Fibroblast of pulmonary artery (primary cell): ENCODE data around the gene DHRS12.

ENCODE experiments used
- DNase-seq: peaks from one replicate; pipeline ENCODE4 v3.0.0-alpha.2; 2010; ENCODE audit warnings: low read depth
- H3K4me3 ChIP-seq: replicated peaks from 2 replicates; pipeline ENCODE4 v1.5.1; 2011; ENCODE audit warnings: low read depth, mild to moderate bottlenecking, control low read depth, low read length, moderate library complexity
- TF ChIP-seq, protein P1 (sequence below): IDR thresholded peaks from 2 replicates; pipeline ENCODE4 v1.5.1; 2011; ENCODE audit warnings: mild to moderate bottlenecking, control low read depth, low read length, inconsistent platforms; ENCODE audit errors: missing control alignments

Gene DHRS12

DNA sequence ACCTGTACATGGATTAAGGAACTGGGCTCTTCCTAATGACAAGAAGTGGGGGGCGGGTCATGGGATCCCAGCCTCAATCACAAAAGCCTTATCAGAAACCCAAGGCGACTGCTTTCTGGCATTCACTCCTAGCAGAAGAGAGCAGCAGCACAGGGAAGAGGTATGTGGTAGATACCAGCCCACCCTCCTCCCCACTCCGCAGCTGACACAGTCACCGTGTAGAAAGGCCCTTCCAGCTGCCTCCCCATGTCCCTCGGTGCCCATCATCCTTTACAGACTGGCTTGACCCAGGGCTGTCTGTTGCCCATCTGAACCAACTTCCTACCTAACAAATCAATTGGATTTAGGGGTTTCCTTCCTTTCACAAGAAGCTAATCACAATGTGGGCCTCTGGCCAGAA lies 3.1 kb upstream of the DHRS12 start:
- no peak overlapping the region for H3K4me3 ChIP-seq
- TF ChIP-seq, protein P1, sequence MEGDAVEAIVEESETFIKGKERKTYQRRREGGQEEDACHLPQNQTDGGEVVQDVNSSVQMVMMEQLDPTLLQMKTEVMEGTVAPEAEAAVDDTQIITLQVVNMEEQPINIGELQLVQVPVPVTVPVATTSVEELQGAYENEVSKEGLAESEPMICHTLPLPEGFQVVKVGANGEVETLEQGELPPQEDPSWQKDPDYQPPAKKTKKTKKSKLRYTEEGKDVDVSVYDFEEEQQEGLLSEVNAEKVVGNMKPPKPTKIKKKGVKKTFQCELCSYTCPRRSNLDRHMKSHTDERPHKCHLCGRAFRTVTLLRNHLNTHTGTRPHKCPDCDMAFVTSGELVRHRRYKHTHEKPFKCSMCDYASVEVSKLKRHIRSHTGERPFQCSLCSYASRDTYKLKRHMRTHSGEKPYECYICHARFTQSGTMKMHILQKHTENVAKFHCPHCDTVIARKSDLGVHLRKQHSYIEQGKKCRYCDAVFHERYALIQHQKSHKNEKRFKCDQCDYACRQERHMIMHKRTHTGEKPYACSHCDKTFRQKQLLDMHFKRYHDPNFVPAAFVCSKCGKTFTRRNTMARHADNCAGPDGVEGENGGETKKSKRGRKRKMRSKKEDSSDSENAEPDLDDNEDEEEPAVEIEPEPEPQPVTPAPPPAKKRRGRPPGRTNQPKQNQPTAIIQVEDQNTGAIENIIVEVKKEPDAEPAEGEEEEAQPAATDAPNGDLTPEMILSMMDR = no peak
- no peak for DNase-seq

DNA sequence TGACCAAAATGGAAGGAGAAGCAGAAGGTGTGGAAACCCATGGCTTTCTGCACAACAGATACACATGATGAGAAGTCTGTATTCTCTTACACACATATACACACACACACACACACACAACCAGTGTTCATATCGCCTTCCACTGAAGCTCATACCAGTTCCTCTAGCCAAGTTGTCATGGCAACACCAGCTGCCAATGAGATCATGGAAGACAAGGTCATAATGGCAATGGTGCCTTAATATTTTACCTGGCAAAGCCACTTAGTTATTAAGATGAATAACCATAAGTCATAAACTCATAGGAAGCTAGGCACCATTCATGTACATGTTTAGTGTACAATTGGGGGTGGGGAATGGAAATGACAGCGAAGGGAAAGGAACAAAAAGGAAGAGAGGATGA lies 2.6 kb upstream of the DHRS12 start:
- no peak overlapping the region for H3K4me3 ChIP-seq
- TF ChIP-seq, protein P1 = no peak
- peak; percentile 42 for DNase-seq

DNA sequence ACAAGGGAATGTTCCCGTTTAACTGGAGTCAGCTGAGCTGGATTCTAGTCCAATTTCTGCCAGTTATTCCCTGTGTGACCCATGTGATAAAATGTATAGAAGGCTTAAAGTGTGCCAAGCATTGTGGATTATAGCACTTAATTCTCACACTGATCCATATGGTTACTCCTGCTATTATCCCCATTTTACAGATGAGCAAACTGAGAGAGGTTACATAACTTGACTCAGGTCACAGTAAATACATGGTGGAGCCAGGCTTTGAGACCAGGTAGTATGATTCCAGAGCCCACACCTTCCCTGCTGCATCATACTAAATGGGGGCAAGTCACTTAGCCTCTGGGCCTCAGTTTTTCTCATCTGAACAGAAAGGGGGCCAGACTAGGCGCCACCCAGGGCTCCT lies 2.0 kb upstream of the DHRS12 start:
- H3K4me3 ChIP-seq = no peak overlapping the region
- TF ChIP-seq, protein P1 = no peak
- DNase-seq = no peak

DNA sequence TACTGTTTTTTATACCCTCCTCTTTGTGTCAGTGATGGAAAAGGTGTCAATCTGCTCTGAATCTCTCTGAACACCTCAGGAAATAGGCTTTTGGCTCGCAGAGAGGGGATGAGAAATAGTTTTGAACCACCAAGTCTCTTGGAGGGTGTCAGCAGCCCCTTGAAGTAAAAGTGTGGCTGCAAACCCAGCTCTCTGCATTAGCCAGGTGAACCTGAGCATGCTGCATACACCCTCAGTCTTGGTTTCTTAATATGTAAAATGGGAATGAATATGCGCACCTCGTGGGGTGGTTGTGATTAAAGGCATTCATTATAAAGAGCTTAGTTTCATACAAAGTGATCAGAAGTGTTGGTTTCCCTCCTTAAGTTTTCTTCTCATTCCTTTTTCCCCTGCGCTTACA lies 1.4 kb upstream of the DHRS12 start:
- H3K4me3 ChIP-seq = no peak overlapping the region
- no peak for DNase-seq
- TF ChIP-seq, protein P1 = no peak

DNA sequence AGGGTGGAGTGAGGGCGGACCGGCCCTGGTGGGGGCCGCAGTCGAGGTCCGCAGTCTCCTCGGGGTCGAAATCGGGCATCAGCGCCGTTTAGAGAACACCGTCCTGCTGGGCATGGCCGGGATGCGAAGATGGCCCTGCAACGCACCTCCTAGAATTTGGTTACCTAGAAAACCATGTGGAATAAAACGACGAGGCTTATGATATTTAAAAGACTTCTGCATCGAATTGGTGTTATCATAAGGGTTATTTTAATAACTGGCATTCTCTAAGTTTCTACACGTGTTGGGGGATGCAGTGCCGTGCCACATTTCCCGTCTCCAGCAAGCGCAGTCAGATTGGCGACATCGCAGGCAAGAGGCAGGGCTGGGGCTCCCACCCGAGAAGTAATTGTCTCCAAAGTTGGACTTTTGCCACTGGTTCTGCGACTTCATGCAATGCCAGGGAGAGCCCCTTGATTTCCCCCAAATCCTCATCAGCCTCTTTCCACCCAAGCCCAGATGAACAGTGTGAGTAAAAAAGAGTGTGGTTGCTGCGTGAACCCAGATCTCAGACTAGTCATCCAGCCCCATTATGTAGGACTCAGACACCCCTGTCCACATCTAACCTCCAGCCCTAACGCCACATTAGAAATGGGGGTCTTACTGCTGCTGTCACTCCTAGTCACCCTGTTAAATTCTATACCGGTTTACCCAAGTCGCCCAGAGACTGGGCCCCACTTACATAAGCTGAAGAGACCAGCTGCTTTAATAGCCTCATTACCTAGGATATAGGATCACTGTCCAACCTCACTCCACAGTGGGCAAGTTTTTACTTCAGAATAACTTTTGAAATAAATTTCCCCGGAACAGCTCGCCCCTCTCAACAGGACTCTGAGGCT lies 571 bp upstream of the DHRS12 start:
- no peak for DNase-seq
- H3K4me3 ChIP-seq = peak overlapping the region; percentile 70
- TF ChIP-seq, protein P1 = no peak

DNA sequence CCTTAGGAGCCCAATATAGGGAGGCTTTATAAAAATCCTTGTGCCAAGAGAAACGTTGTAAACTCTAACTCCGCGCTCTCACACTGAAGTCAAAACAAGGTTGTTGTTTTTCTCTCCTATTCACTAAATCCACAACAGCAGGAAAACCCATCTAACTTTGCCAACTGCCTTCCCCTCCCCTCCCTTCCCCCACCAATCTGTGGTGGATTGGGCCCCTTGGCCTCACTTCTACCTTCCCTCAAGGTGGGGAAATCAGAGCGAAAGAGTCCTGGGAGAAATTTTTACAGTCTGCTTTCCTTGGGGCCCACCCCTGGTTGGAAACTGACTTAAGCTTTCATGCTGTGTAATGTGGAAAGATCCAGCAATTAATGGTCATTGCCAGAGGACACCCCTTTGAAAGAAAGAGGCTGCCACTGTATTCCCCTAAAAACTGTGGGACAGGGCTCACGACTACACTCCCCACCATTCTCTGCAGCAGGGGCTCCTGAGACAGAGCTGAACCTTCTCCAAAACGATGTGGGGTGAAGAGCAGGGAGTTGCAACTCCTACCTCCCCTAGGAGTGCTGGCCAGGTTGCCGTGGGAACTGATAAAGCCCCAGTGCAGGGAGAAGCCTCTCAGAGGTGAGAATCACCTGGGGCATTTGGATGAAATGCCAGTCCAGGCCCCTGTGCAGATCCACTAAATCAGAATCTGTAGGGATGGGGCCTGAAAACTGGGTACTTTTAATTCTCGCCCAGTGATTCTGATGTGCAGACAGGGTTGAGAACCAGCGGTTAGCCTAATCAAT lies 1.1 kb downstream of the DHRS12 start:
- TF ChIP-seq, protein P1 = no peak
- DNase-seq = no peak
- H3K4me3 ChIP-seq = peak overlapping the region; percentile 70
